NCI-H2196 (cell line): ENCODE data around the gene CT47A1.
"Not testable (repeated sequence)": the region's sequence is repeated elsewhere in the genome, so short reads cannot be mapped to it uniquely, and the experiment has no call there.

ENCODE experiments used
- DNase-seq: peaks from one replicate; lab custom pipeline; 2025; ENCODE audit not compliant: unreplicated experiment; lab: John Stamatoyannopoulos, UW

Gene CT47A1

GRCh38 chrX:120985660-120986059, at the start of gene CT47A1:
Gene CT47A1 (minus strand): TSS chrX:120985760. CDS start chrX:120985529, 231 bp downstream.
- DNase-seq = not testable (repeated sequence)

GRCh38 chrX:121032531-121032930, 47.0 kb upstream of the CT47A1 start:
- no peak for DNase-seq

- no peak for DNase-seq
Observed at GRCh38 chrX:121030083-121030482, 44.5 kb upstream of the CT47A1 start.

GRCh38 chrX:121028419-121028818, 42.9 kb upstream of the CT47A1 start:
- no peak for DNase-seq

DNA sequence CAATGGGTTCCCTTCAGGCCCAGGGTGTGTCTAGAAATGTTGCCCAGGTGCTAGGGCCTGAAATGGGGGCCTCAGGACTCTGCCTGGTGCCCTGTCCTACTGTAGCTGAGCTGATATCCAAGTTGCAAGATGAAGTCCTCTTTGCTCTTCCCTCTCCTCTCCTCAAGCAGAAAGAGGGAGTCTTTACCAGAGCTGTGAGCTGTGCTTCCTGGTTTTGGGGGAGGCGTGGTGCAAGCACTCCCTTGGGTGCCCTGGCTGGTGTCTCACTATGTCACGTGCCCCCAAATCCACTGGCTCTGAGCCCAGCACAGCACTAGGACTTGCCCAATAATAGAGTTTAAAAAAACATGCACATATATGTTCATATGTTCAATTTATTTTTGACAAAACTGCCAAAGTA, 29.3 kb upstream of the CT47A1 start:
- DNase-seq = no peak

DNA sequence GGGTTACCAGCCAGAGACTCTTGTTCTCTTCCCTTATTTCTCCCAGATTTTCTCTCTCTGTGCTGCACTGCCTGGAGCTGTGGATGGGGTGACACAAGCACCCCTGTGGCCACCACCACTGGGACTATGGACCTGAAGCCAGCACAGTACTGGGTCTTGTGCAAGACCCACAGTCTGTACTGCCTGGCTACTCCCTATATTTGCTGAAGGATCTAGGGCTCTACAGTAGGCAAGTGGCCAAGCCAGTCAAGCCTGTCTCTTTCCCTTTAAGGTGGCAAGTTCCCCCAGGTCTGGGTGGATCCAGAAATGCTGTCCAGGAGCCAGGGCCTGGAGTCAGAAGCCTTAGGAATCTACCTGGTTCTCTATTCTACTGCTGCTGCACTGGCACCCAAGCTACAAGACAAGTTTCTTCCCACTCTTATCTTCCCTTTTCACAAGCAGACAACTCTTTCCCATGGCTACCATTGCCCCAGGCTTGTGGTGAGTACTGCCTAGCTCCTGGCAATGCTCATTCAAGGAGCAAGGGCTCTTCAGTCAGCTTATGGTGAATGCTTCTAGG, 28.4 kb upstream of the CT47A1 start:
- no peak for DNase-seq

DNA sequence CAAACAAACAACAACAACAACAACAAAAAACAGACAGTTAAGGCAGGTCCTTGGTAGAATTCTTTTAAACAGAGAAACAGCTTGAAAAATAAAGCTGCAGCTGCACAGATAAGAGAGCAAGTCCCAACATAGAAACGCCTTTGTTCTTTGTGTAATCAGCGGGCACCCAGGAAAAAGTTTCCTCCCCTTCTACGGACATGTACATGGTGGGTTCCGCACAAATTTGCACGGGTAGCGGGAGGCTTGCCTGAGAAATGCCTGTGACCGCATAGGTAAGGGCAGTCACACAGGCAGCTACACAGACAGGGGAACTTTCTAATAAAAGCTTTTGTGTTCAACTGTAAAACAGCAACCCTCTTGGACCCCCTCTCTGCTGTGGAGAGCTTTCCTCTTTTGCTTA, 25.7 kb upstream of the CT47A1 start:
- DNase-seq = no peak

DNA sequence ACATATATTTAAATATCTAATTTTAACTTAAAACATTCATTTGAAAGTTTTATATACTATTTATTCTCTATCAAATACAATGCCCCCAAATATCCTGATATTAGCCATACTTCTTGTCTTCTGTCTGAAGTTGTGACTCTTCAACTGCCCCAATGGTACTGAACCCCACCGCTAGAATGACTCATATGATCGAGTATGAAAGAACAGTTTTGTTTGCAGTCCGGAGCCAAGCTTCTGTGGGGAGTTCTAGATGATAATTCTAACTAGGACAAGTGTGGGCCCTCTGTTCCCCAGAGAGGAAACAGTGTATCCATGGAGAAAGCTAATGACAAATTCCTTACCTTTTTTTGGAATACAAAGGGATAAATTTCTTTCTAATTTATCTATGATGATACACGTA, 24.7 kb upstream of the CT47A1 start:
- no peak for DNase-seq

DNA sequence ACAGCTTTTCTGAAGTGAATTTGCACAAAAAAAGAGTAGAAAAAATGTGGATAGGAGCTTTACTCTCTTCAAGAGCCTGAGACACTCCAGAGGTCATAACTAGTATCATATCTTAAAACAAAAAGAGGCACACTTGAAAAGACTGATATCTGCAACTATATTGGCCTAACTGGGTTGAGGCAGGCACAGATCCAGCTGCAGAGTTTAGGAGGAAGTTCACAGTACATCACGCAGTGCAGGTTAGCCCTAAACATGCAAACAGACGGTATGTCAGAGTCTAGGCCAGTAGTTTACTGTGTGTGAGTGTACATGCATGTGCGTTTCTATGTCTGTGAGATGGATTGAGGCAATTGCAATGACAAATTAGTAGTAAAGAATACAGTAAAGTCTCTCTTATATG, 24.2 kb upstream of the CT47A1 start:
- DNase-seq = no peak

- DNase-seq = no peak
Observed at GRCh38 chrX:121008920-121009319, 23.4 kb upstream of the CT47A1 start.

DNA sequence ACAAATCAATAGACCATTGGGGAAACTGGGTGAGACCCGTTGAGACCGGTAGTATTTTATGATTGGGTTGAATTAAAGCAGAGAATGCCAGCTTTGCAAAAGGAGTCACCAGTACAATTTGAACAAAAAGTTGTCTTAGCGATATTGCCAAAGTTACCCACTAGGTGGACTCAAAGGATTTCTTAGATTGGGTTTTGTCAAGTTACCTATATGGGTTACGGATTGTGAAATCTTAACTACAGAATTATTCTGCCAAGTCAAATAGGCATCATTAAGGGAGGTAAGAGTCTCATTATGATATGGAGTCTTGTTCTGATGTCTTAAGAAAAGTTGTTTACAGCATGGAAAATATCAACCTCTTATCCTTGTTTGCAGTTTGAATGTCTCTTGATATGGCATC, 15.0 kb upstream of the CT47A1 start:
- no peak for DNase-seq

DNA sequence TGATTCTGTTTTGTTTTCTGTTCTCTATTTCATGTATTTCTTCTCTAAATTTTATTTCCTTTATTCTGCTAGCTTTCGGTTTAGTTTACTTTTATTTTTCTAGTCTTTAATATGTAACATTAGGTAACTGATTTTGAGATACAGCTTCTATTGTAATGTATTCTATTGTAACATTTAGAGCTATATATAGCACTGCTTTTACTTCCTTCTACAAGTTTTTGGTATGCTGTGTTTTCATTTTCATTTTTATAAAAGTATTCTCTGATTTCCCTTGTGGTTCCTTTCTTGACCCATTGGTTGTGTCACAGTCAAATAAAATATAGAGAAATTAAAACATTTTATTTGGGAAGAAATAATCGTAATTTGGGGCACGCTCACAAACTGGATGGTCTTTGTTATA, 13.9 kb upstream of the CT47A1 start:
- DNase-seq = no peak

DNA sequence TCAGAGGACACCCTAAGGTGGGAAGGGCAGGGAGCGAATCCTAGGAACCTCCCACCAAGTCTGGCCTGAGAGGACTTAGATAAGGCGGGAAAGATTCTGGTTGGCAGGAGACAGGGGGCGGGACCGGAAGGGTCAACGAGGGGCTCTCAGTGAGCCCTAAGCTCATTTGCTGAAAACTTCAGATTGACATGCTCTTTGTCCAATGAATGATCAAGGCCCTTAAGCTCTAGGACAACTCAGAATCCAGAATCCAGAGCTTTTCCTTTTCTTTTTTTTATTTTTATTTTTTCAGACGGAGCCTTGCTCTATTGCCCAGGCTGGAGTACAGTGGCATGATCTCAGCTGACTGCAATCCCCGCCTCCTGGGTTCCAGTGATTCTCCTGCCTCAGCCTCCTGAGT, 29.1 kb downstream of the CT47A1 start, which contains the start of gene CT47A7:
Gene CT47A7, minus strand, starts transcription at position 101 of the 400 bp plus-strand sequence. CDS start 255 bp downstream, outside the sequence.
- DNase-seq = not testable (repeated sequence)
